ENCODE results near the gene GNPTAB.
A peak's percentile ranks its signal among the peaks of the same experiment; 100 is the strongest.
"Not testable (repeated sequence)": the region's sequence is repeated elsewhere in the genome, so short reads cannot be mapped to it uniquely, and the experiment has no call there.

The GNPTAB gene

DNA sequence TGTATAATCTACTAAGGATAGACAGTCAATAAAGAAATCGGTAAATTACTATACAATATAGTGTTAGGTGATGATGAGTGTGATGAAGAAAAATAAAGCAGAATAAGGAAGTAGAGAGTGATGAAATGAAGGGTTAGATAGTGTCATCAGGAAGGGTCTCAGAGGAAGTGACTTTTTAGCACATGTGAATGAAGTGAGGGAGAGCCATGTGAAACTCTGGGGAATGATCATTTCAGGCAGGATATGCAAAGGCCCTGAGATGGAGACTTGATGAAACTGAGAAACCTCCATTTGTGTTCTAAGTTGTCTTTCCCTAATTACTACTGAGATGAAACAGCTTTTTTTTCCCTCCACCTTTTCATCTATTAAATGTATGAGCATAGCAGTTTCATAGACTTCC, 19.4 kb upstream of the GNPTAB start:
- FAIRE-seq, result no peak

DNA sequence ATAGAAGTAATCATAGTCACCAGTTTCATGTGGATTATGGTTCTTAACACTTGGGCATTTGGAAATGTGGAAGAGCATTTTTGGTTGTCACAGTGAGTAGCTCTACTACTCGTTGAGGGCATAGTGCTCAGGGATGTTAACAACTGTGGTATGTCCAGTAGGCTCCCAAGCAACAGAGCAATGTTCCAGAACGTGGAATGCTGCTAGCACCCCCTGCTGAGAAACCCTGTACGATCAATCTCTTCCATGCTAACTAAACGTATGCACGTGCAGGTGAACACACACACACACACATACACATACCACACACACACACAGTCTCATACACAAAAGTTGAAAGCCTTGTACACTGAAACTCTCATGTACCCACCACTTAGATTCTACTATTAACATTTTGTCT, 16.6 kb upstream of the GNPTAB start:
- FAIRE-seq, result no peak

DNA sequence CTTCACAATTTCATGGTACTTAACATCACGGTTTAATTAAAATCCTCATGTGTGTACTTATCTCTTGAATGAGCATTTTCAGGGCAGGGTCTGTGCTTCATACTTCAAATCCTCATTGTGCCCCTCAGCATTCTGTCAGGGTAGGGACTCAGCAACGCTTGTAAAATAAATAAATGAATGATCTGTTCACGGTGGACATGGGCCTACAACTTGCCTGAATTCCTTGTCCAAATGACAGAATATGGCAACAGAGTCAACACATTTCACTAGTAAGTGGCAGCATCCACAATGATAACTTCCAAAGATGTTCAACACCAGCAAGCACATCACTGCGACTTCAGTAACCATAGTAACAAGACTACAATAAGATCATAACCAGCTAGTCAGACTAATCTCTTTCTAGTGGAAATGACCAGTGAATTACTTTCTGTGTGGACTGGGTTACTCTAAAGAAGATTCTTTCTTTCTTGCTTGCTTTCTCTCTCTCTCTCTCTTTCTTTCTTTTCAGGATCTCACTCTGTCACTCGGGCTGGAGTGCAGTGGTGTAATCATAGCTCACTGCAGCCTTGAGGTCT, 14.5 kb upstream of the GNPTAB start:
- no peak for FAIRE-seq

DNA sequence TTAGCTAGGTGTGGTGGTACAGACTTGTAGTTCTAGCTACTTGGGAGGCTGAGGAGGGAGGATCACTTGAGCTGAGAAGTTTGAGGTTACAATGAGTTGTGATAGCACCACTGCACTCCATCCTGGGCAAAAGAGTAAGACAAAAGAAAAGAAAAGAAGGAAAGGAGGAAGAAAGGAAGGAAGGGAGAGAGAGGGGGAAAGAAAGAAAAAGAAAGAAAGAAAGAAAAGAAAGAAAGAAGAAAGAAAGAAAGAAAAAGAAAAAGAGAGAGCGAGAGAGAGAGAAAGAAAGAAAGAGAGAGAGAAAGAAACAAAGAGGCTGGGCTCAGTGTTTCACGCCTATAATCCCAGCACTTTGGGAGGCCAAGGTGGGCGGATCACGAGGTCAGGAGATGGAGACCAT, 10.3 kb upstream of the GNPTAB start:
- FAIRE-seq, result no peak

DNA sequence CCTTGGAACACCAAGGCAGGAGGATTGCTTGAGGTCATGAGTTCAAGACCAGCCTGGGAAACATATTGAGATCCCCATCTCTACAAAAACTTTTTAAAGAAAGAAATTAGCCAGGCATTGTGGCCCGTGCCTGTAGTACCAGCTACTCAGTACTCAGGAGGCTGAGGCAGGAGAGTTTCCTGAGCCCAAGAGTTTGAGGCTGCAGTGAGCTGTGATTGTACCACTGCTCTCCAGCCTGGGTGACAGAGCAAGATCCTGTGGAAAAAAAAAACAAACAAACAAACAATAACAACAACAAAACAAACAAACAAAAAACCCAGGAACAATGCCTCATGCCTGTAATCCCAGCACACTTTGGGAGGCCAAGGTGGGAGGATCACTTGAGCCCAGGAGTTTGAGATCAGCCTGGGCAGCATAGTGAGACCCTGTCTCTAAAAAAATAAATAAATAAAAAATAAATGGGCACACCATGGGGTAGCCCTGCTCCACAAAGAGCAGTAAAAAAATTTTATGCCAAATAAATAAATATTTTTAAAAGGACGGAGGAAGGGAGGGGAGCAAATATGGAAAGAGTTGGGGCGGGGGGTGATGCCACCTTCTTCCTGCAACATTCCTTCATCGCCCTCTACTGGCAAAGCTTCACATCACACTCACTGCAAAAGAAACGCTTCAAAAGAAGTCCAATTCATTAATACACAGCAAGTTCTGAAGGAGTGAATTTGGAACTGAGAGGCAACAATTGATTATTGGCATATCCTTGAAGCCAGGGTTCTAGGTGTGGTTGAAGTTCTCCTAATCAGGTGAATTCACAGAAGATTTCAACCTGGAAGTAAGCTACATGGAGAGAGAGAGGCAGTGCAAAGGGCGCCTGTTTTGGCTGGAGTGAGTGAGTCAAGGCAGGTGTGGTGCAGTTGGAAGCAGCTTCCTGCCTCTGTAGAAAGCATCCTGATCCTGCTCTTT, 8.8 kb upstream of the GNPTAB start:
- FAIRE-seq, result no peak

DNA sequence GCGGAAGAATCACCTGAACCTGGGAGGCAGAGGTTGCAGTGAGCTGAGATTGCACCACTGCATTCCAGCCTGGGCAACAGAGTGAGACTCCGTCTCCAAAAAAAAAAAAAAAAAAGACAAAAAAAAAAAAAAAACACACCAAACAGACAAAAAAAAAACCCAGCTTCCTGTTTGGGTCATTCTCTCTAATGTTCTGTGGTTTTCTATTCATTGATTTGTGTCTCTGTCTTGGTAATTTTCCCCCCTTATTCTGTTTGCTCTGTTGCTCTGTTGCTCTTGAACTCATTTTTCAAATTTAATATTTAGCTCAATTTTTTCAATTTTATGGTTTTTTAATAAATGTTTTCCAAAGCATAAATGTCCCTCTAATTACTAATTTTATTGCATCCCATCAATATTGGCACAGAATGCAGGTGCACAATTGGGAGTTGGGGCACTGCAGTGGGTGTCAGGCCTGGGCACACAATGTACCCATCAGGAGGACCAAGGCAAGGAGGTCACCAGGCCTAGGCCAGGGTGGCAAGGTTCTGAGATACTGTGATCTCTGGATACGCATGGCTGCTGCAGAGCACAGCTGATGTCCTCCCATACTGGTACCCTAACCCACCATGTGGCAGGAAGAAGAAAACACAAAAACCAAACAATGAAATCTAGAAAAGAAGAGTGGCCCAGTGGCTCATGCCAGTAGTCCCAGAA, 8.0 kb upstream of the GNPTAB start:
- FAIRE-seq, result no peak

DNA sequence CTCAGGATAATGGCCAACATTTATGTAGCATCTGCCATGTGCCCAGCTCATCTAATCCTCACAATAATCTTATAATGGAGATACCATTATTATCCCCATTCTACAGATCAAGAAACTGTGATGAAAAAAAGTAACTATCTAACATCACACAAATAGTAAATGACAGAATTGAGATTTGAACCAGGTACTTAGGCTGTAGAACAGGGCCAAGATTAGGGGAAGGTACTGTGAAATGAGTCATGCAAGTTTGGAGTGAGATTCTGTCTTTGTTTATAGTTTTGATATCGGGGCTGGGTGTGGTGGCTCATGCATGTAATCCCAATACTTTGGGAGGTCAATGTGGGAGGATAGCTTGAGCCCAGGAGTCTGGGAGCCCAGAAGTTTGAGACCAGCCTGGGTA, 1.3 kb upstream of the GNPTAB start:
- FAIRE-seq, result no peak

DNA sequence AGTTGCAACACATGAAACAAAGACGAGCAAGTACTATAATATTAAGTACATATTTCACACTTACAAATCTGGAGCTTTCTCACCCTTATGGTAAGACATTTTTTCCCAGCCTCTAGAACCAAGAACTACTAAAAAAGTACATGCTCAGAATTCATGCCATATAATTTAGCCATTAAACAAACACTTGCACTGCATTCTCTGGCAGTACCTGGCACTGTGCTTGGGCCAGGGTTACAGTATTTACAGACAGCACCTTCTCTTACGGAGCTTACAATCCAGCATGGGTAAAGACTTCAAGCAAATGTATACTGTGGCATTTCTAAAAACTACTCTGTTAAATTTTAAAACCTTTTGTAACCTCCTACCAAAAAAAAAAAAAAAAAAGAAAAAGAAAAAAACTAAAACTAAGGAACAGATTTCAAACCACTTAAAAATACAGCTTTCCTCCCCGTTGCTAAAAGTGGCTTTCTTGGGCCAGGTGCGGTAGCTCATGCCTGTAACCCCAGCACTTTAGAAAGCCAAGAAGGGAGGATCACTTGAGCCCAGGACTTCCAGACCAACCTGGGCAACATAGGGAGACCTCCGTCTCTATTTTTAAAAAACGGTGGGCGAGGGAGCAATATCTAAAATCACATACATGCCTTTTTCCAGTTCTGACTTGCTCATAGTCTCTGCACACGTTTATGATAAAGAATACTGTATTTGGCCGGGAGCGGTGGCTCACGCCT, 956 bp downstream of the GNPTAB start:
- peak; percentile 5 for FAIRE-seq

DNA sequence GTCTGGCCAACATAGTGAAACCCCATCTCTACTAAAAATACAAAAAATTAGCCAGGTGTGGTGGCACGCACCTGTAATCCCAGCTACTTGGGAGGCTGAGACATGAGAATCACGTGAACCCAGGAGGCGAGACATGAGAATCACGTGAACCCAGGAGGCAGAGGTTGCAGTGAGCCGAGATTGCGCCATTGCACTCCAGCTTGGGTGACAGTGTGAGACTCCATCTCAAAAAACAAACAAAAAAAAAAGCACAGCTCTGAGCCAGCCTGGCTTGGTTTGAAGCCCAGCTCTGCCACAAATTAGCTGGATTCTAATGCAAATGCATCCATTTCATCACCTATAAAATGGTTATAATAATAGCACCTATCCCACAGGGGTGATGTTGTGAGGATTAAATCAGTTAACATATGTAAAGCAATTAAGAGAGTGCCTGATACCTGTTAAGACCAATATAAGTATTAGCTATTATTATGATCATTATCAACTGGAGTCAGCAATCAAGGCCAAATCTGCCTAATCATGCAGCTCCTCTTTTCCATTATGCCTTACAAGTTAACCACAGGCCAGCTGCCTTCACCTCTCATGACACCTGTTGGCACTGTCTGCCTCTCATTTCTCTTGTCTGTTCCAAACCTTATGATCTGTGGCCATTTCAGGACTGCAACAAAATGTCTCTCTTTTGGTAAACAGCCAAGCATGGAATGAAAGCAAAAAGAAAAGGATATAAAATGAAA, 2.1 kb downstream of the GNPTAB start:
- FAIRE-seq, result no peak

DNA sequence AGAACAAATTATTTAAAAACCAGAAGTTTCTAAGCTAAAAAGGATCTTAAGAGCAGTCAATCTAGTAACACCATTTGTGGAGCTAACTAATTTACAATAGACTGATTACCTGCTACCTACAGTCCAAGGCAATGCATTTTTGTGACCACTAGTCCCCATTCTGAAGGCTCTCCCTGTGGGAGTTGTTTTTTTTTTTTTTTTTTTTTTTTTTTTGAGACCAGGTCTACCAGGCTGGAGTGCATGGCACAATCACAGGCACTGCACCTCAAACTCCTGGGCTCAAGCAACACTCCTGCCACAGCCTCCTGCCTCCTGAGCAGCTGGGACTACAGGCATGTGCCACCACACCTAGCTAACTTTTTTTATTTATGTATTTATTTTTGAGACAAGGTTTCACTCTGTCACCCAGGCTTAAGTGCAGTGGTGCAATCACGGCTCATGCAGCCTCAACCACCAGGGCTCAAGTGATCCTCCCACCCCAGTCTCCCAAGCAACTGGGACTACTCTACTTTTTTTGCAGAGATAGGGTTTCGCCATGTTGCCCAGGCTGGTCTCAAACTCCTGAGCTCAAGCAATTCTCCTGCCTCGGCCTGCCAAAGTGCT, 3.9 kb downstream of the GNPTAB start:
- FAIRE-seq, result no peak

DNA sequence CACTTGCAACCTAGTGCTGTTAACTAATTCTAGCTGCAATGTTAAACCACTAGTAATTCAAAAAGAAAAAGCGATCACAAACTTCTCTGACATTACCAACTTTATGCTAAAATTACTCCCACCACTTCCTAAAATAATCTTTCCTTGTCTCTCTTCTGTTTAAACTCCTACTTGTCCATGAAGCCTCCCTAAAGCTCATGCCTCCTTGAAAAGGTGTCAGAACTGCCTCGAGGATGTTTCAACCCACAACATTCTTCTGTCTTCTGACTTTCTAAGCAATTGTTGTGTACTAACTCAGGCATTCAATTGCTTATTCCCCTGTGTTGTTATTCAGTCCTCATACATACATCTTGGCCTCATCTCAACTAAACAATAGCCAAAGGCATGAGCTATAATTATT, 5.9 kb downstream of the GNPTAB start:
- FAIRE-seq, result no peak

DNA sequence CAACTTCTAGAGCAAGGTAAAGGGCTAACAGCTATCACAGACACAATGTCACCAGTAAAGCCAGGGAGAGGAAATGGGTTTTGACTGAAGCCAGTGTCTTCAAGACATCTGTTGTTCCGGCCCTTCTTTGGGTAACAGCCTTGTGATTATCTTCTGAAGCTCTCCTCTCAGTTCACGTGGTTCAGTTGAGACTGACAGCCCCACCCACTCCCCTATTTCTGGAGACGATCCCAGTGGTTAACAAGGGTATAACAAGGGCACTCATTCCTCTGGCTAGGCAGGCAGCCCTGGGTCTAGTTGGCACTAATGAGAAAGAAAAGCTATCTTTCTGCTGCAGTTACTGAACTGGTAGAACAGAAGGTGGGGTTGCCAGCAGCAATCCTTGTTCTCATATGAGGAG, 6.9 kb downstream of the GNPTAB start:
- no peak for FAIRE-seq

DNA sequence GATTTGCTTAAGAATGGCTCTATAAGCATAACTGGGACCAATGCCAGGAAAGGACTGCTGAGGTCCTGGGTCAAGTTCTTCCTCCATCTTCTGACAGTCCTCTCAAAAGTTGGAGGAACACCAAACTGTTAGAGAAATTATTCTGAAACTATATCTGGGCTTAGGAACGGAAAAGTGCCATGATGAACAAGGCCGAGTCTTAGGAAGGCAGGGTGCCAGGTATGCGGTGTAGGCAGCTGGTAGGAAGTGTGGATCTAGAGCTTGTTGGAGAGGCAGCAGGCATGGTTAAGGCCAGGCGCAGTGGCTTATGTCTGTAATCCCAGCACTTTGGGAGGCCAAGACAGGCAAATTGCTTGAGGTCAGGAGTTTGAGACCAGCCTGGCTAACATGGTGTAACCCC, 7.7 kb downstream of the GNPTAB start:
- FAIRE-seq, result no peak

DNA sequence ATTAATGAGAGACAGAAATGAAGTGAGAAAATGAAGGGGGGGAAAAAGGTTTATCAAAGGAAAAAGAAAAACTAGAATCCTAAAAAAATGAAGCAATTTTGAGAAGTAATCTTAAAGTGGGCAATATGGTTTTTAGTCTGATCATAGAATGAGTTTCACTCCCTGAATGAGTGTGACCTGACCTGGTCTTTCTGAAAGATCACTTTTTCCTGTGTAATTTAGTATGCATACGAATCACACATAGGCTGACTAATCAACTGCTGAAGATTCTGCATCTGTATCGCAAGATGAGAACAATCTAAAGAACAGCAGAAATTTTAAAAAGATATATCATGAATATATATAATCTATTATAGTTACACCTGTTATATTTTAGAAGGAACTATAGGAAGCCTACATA, 11.3 kb downstream of the GNPTAB start:
- no peak for FAIRE-seq

DNA sequence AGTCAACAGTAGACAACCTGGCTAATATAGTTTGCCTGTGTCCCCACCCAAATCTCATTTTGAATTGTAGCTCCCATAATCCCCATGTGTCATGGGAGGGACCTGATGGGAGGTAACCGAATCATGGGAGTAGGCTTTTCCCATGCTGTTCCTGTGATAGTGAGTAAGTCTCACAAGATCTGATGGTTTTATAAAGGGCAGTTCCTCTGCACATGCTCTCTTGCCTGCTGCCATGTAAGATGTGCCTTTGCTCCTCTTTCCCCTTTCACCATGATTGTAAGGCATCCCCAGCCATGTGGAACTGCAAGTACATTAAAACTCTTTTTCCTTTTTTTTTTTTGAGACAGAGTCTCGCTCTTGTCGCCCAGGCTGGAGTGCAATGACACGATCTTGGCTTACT, 12.1 kb downstream of the GNPTAB start:
- FAIRE-seq, result not testable (repeated sequence)

DNA sequence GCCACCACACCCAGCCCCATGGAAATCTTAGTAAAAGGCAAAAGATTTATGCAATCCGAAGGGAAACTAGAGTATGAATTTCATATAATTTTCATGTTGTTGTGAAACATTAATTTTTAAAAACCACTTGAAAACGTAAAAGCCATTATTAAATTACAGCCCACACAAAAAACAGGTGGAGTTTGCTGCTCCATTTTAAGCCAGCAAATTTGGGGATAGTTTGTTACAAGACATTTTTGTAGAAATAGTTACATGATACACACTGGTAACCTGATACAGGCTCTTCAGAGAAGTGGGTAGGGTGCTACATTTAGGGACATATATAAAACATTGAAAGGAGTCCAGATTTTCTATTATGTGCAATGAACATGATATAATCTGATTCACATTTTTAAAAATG, 17.6 kb downstream of the GNPTAB start:
- no peak for FAIRE-seq

DNA sequence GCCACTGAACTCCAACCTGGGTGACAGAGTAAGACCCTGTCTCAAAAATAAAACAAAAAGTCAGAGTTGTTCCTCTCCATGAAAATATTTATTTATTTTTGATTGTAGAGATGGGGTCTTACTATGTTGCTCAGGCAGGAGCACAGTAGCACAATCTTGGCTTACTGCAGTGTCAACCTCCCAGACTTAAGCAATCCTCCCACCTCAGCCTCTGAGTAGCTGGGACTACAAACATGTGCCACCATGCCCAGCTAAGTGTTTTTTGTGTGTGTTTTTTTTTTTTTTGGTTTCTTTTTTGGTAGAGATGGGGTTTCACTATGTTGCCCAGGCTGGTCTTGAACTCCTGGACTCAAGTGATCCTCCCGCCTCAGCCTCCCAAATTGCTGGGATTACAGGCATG, 18.0 kb downstream of the GNPTAB start:
- FAIRE-seq, result not testable (repeated sequence)

DNA sequence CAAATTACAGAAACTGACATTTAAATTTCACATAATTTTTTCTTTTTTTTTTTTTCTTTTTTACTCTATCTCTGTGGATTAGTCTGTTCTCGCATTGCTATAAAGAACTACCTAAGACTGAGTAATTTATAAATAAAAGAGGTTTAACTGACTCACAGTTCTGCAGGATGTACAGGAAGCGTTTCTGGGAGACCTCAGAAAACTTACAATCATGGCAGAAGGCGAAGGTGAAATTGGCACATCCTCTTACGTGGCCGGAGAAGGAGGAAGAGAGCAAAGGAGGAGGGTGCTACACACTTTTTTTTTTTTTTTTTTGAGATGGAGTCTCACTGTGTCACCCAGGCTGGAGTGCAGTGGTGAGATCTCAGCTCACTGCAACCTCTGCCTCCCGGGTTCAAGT, 19.4 kb downstream of the GNPTAB start:
- FAIRE-seq, result not testable (repeated sequence)

DNA sequence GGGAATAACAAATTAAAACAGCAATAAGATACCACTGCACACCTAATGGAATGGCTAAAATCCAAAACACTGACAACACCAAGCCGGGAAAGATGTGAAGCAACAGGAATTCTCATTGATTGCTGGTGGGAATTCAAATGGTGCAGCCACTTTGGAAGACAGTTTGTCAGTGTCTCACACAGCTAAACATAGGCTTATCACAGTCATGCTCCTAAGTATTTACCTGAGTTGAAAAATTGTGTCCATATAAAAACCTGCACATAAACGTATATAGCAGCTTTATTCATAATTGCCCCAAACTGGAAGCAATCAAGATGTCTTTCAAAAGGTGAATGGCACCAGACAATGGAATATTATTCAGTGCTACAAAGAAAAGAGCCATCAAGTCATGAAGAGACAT, 21.6 kb downstream of the GNPTAB start:
- no peak for FAIRE-seq

DNA sequence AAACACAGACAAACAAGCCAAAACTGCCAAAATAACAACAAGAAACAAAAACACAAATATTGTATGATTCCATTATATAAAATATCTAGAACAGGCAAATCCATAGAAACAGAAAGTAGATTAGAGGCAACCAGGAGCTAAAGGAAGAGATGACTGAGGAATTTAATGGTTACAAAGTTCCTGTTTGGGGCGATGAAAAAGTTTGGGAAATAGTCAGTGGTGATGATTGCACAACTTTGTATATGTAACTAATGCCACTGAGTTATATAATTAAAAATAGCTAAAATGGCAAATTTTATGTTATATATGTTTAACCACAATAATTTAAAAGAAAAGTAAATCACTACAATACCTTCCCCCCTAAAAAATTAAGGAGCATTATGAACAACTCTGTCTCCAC, 24.5 kb downstream of the GNPTAB start:
- FAIRE-seq, result no peak

DNA sequence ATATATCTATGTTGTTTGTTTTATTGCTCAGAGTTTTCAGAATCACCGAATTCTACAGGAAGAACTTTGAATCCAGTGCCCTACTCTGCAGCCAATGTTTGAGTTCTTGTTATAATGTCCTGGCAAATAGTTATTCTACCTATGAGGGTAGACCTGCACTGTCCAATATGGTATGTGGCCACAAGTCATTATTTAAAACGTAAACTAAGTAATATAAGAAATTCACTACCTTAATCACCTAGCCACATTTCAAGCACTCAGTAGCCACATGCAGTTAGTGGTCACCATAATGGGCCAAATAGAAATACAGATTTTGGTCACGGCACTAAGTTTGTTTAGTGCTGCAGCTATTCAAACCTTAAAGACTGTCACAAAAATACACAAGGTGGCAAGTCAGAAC, 26.4 kb downstream of the GNPTAB start:
- no peak for FAIRE-seq

DNA sequence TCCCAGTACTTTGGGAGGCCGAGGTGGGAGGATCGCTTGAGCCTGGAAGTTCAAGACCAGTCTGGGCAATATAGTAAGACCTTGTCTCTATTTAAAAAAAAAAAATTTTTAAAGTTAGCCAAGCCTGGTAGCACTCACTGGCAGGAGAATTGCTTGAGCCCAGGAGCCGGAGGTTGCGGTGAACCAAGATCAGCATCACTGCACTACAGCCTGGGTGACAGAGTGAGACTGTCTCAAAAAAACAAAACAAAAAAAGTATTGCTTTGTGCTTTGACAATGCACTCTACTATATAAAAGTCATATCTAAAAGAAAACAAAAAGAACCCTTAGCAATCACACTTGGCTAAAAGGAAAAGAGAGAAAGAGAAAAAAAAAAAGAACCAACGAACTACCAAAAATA, 26.8 kb downstream of the GNPTAB start:
- FAIRE-seq, result no peak

Measured in islet of Langerhans (tissue), 1 donor.